ENCODE data around the gene ENTPD7. TPM values are rescaled to one million over a fixed set of nuclear protein-coding genes. Genes with fewer than 3 reads are reported as not detected.

ENTPD7 gene
- total and polyA plus RNA-seq, 2 donors (not counting 1 experiment from before 2014, with no cell fraction given) = 0.75 to 6.2 TPM

GRCh38 chr10:99700649-99701048, 41.3 kb downstream of the ENTPD7 start:
- POLR2A ChIA-PET = no interaction called here
- Histone ChIP-seq H3K9ac (ENCODE audit: low read length) (no peak overlapping the region), H2AFZ (ENCODE audit: insufficient read depth, low read depth, low read length, poor library complexity, severe bottlenecking) (no peak overlapping the region), H3K9me3 (ENCODE audit: control extremely low read depth in 1 of 3, control insufficient read depth in 2 of 3, insufficient read depth in 1 of 3, low read length in 2 of 3) (no peaks in the 10 kb centered on the region), H4K20me1 (ENCODE audit: control insufficient read depth, insufficient read depth, low read length, poor library complexity, severe bottlenecking) (no peaks in the 10 kb centered on the region), H3K4me3 (ENCODE audit: control extremely low read depth in 1 of 5, extremely low read depth in 1 of 5, insufficient read depth in 1 of 5, low read depth in 2 of 5, low read length in 4 of 5) (no peak overlapping the region), H3K4me1 (ENCODE audit: control insufficient read depth in 2 of 2, insufficient read depth in 2 of 2, low read length in 2 of 2) (no peaks in the 10 kb centered on the region), H3K79me2 (ENCODE audit: control insufficient read depth, insufficient read depth, low read length) (no peaks in the 10 kb centered on the region), H3K27ac (ENCODE audit: low read length in 2 of 2) (no peak overlapping the region), H3K27me3 (replicated peaks in 1 of 4; ENCODE audit: control extremely low read depth in 1 of 4, control insufficient read depth in 3 of 4, insufficient read depth in 4 of 4, low read length in 3 of 4) (no peaks in the 10 kb centered on the region), H3K36me3 (replicated peaks in 1 of 2; ENCODE audit: control extremely low read depth in 1 of 2, control insufficient read depth in 1 of 2, extremely low read depth in 1 of 2, insufficient read depth in 2 of 2, low read length in 1 of 2) (peaks cover 12 to 20% of the 10 kb centered on the region in 2 experiments), H3K4me2 (replicated peaks; ENCODE audit: low read depth, low read length, poor library complexity, severe bottlenecking) (no peak overlapping the region)
- intact Hi-C loops (cut with micrococcal nuclease) = no loop called here
- Mint-ChIP-seq H3K27ac (no peak overlapping the region), H3K4me3 (no peak overlapping the region), H3K9me3 (ENCODE audit: insufficient read depth) (no peaks in the 10 kb centered on the region), H3K4me1 (no peaks in the 10 kb centered on the region), H3K27me3 (no peaks in the 10 kb centered on the region)
- no peak for DNase-seq
- 100% methylated on average over 3 of the region's 4 CpGs for WGBS (ENCODE audit: insufficient coverage)
- no peak for ATAC-seq (ENCODE audit: low read depth)
- TF ChIP-seq EZH2 (IDR thresholded peaks at IDR 0.05; ENCODE audit: borderline replicate concordance, insufficient read depth, low read depth, low read length, poor library complexity, severe bottlenecking) (no peak), CTCF (IDR thresholded peaks at IDR 0.05) (no peak)
- CTCF ChIA-PET = no interaction called here

GRCh38 chr10:99708428-99709012, 49.2 kb downstream of the ENTPD7 start:
- DNase-seq (no peak), ATAC-seq (ENCODE audit: low read depth) (no peak)
- TF ChIP-seq CTCF (IDR thresholded peaks at IDR 0.05) (no peak), EZH2 (IDR thresholded peaks at IDR 0.05; ENCODE audit: borderline replicate concordance, insufficient read depth, low read depth, low read length, poor library complexity, severe bottlenecking) (no peak)
- Histone ChIP-seq H3K9ac (ENCODE audit: low read length) (no peak overlapping the region), H3K27ac (ENCODE audit: low read length in 2 of 2) (no peak overlapping the region), H2AFZ (ENCODE audit: insufficient read depth, low read depth, low read length, poor library complexity, severe bottlenecking) (no peak overlapping the region), H3K79me2 (ENCODE audit: control insufficient read depth, insufficient read depth, low read length) (no peaks in the 10 kb centered on the region), H3K4me3 (ENCODE audit: control extremely low read depth in 1 of 5, extremely low read depth in 1 of 5, insufficient read depth in 1 of 5, low read depth in 2 of 5, low read length in 4 of 5) (no peak overlapping the region), H4K20me1 (ENCODE audit: control insufficient read depth, insufficient read depth, low read length, poor library complexity, severe bottlenecking) (no peaks in the 10 kb centered on the region), H3K4me1 (ENCODE audit: control insufficient read depth in 2 of 2, insufficient read depth in 2 of 2, low read length in 2 of 2) (no peaks in the 10 kb centered on the region), H3K27me3 (replicated peaks in 1 of 4; ENCODE audit: control extremely low read depth in 1 of 4, control insufficient read depth in 3 of 4, insufficient read depth in 4 of 4, low read length in 3 of 4) (no peaks in the 10 kb centered on the region), H3K4me2 (replicated peaks; ENCODE audit: low read depth, low read length, poor library complexity, severe bottlenecking) (no peak overlapping the region), H3K9me3 (ENCODE audit: control extremely low read depth in 1 of 3, control insufficient read depth in 2 of 3, insufficient read depth in 1 of 3, low read length in 2 of 3) (no peaks in the 10 kb centered on the region), H3K36me3 (replicated peaks in 1 of 2; ENCODE audit: control extremely low read depth in 1 of 2, control insufficient read depth in 1 of 2, extremely low read depth in 1 of 2, insufficient read depth in 2 of 2, low read length in 1 of 2) (peaks cover 9 to 25% of the 10 kb centered on the region in 2 experiments)
- no peaks in the 10 kb centered on the region for H3K27me3 Mint-ChIP-seq
- H3K4me1 Mint-ChIP-seq = no peaks in the 10 kb centered on the region
- WGBS (ENCODE audit: insufficient coverage) = no CpG with 5 or more reads among the region's 1 CpG
- no peaks in the 10 kb centered on the region for H3K9me3 Mint-ChIP-seq (ENCODE audit: insufficient read depth)
- H3K27ac Mint-ChIP-seq = no peak overlapping the region
- POLR2A ChIA-PET = no interaction called here
- H3K4me3 Mint-ChIP-seq = no peak overlapping the region
- intact Hi-C loops (cut with micrococcal nuclease) = no loop called here
- CTCF ChIA-PET = interaction anchor here (1.6 to 3.4 kb wide), 3 partner anchors 148 to 316 kb away, joined by 7 to 12 read pairs (median 10); no protein-coding TSS in a partner anchor

Measured in B cell (primary cell).